HepG2 (cell line): ENCODE data around the gene TGFA. TPM values are rescaled to one million over a fixed set of nuclear protein-coding genes. Genes with fewer than 3 reads are reported as not detected.

ENCODE experiments used
- ATAC-seq: fragments of 200-7000 bp; cut with Tn5 transposase; 3 replicates; pipeline ENCODE4 v1.9.1; 2020; ENCODE audit warnings: mild to moderate bottlenecking, moderate library complexity
- BruUV-seq: library from RNA; stranded (reverse); fragments of 400-500 nt; replicated peaks from 2 replicates; lab custom pipeline; 2021; lab: Mats Ljungman, UMichigan
- CTCF ChIA-PET: fragments of 300-600 bp; formaldehyde crosslinking; extraction: SDS; loops from one replicate; lab custom pipeline; 2021; ENCODE audit warnings: low total read pairs, inconsistent platforms, low intra/inter-chr PET ratio; lab: Yijun Ruan, JAX
- POLR2A ChIA-PET: fragments of 350-600 bp; sonication (Branson Sonifier 250); formaldehyde crosslinking; loops from one replicate; lab custom pipeline; 2020; ENCODE audit warnings: antibody characterized with exemption, inconsistent platforms; lab: Yijun Ruan, JAX
- DNase-seq: peaks from one replicate; pipeline ENCODE4 v3.0.0-alpha.2; 2015; ENCODE audit warnings: low spot score
- FAIRE-seq: peaks from 3 replicates; lab custom pipeline; 2011; peaks lifted over from hg19 to GRCh38; lab: Jason Lieb, UNC
- H2AFZ ChIP-seq: one replicate; pipeline ENCODE4 v1.6.1; 2011; ENCODE audit warnings: low read length, inconsistent platforms
- H3K27ac ChIP-seq: fragments of 300-600 bp; 3 replicates; pipeline ENCODE4 v1.8.0; 2011; ENCODE audit warnings: mixed run types, mild to moderate bottlenecking, mixed read lengths, low read length, inconsistent platforms; ENCODE audit not compliant: insufficient read depth; ENCODE audit errors: extremely low read length
- H3K27me3 ChIP-seq, 2 experiments: fragments of 200-600 bp in 1 of 2; 2 replicates in 1 of 2; 3 replicates in 1 of 2; pipeline versions ENCODE4 v1.6.0 to v1.8.0; 2011; ENCODE audit warnings: low read length in 2 of 2, mild to moderate bottlenecking in 2 of 2, moderate library complexity in 2 of 2, inconsistent platforms in 1 of 2; ENCODE audit not compliant: insufficient read depth in 2 of 2, control insufficient read depth in 1 of 2
- H3K36me3 ChIP-seq, 2 experiments: fragments of 200-600 bp in 1 of 2; replicated peaks in 1 of 2; 2 replicates in 1 of 2; 3 replicates in 1 of 2; pipeline versions ENCODE4 v1.5.1 to v1.8.0; 2011; ENCODE audit warnings: low read length in 2 of 2, inconsistent platforms in 1 of 2; ENCODE audit not compliant: insufficient read depth in 2 of 2, control insufficient read depth in 1 of 2
- H3K4me1 ChIP-seq: 2 replicates; pipeline ENCODE4 v1.5.1; 2012; ENCODE audit warnings: low read length, inconsistent platforms; ENCODE audit not compliant: insufficient read depth
- H3K4me2 ChIP-seq: 2 replicates; pipeline ENCODE4 v1.6.0; 2011; ENCODE audit warnings: low read depth, low read length, inconsistent platforms
- H3K4me3 ChIP-seq, 3 experiments: fragments of 200-600 bp in 1 of 3; sonication (generic), shearing (Covaris generic) in 1 of 3; replicated peaks in 1 of 3; 2 replicates each; pipeline ENCODE4 v1.5.1; 2011 to 2016; ENCODE audit warnings: low read length in 3 of 3, inconsistent platforms in 2 of 3, low read depth in 2 of 3, mild to moderate bottlenecking in 2 of 3, control low read depth in 1 of 3, mixed read lengths in 1 of 3; ENCODE audit not compliant: insufficient read depth in 1 of 3
- H3K79me2 ChIP-seq: one replicate; pipeline ENCODE4 v1.6.1; 2011; ENCODE audit warnings: low read length, inconsistent platforms; ENCODE audit not compliant: insufficient read depth
- H3K9ac ChIP-seq: 2 replicates; pipeline ENCODE4 v1.6.0; 2011; ENCODE audit warnings: mild to moderate bottlenecking, low read depth, low read length, inconsistent platforms; ENCODE audit not compliant: insufficient read depth
- H3K9me3 ChIP-seq: 2 replicates; pipeline ENCODE4 v1.5.1; 2012; ENCODE audit warnings: mild to moderate bottlenecking, low read length
- H4K20me1 ChIP-seq: 2 replicates; pipeline ENCODE4 v1.6.0; 2011; ENCODE audit warnings: inconsistent platforms, mild to moderate bottlenecking, low read length, moderate library complexity; ENCODE audit not compliant: insufficient read depth
- FOXK1 ChIP-seq: sonication (generic); formaldehyde crosslinking; IDR thresholded peaks from 2 replicates; pipeline ENCODE4 v1.4.0; 2020; ENCODE audit warnings: low read depth, missing genetic modification reagents, borderline replicate concordance
- LRRFIP1 ChIP-seq: sonication (generic); formaldehyde crosslinking; conservative IDR thresholded peaks from 2 replicates; pipeline ENCODE4 v1.4.0; 2020; ENCODE audit warnings: missing genetic modification reagents
- MIER3 ChIP-seq: IDR thresholded peaks from 2 replicates; pipeline ENCODE4 v1.6.1; 2016; ENCODE audit warnings: missing compliant biosample characterization, borderline replicate concordance
- ZNF512B ChIP-seq: sonication (generic); formaldehyde crosslinking; IDR thresholded peaks from 2 replicates; pipeline ENCODE4 v1.5.1; 2020; ENCODE audit warnings: missing genetic modification reagents, mild to moderate bottlenecking, borderline replicate concordance
- WGBS: methylation state at CpG from one replicate; pipeline ENCODE4 v1.1.6; 2017; ENCODE audit warnings: low lambda C conversion rate; 5-methylcytosine and 5-hydroxymethylcytosine counted together
- in situ Hi-C: cut with HindIII; loops from 2 replicates; pipeline ENCODE4 v1.10.0; 2017; ENCODE audit warnings: low pct_unique_long_range_greater_than_20kb; ENCODE audit not compliant: extremely low pct_ligation_motif_present
- intact Hi-C: fragments of 100-400 bp; cut with micrococcal nuclease; formaldehyde crosslinking; loops from one replicate; pipeline ENCODE4 v1.10.0; 2022; ENCODE audit not compliant: unreplicated experiment
- polyA plus RNA-seq, 8 experiments: library from polyadenylated mRNA; depleted of rRNA in 3 of 8; stranded (reverse) in 7 of 8; unstranded in 1 of 8; fragments of >200 nt; fragmentation: Illumina TruSeq in 4 of 8; extraction: Trizol in 4 of 8; gene quantifications; 2 replicates each; pipeline versions ENCODE4 v1.2.1 to v1.2.3, GENCODE V29; 2011 to 2016; ENCODE audit warnings: low read depth in 4 of 8, missing spikeins in 1 of 8, mixed read lengths in 1 of 8; ENCODE audit not compliant: insufficient read depth in 1 of 8
- total RNA-seq, 5 experiments: library from RNA; depleted of rRNA; stranded (reverse); fragments of >200 nt; fragmentation: Illumina TruSeq; extraction: Trizol; gene quantifications; 2 replicates each; pipeline ENCODE4 v1.2.3, GENCODE V29; 2016; ENCODE audit warnings: low read depth in 1 of 5

The TGFA gene
- total and polyA plus RNA-seq, 2 of the 13 experiments (the other 11 are each of a cell fraction or from before 2014, with no cell fraction given), result 7.8 to 15.3 TPM

GRCh38 chr2:70454936-70455544 is 98.6 kb downstream of the TGFA start:
- ATAC-seq (no peak), FAIRE-seq (no peak), DNase-seq (no peak)
- TF ChIP-seq LRRFIP1 (CRISPR knock-in tag), result no peak
- no peak for TF ChIP-seq MIER3
- no peak for TF ChIP-seq ZNF512B (CRISPR knock-in tag)
- TF ChIP-seq FOXK1 (CRISPR knock-in tag), result no peak
- Histone ChIP-seq H4K20me1 (no peaks in the 10 kb centered on the region), H3K4me3 (no peak overlapping the region), H3K27me3 (no peaks in the 10 kb centered on the region), H3K9ac (no peak overlapping the region), H3K79me2 (no peaks in the 10 kb centered on the region), H3K27ac (no peak overlapping the region), H2AFZ (no peak overlapping the region), H3K4me1 (no peaks in the 10 kb centered on the region), H3K9me3 (no peaks in the 10 kb centered on the region), H3K36me3 (peaks cover 8 to 57% of the 10 kb centered on the region in 2 experiments; a peak in 4 of 5 replicates), H3K4me2 (no peak overlapping the region)
- POLR2A ChIA-PET, result no interaction called here
- in situ Hi-C loops, result no loop called here
- CTCF ChIA-PET, result no interaction called here
- BruUV-seq, result no TSS peak
- intact Hi-C loops, result no loop called here
- WGBS, result 73% methylated on average over 3 of the region's 3 CpGs
